ENCODE data around the gene ZFP92.
A peak's percentile ranks its signal among the peaks of the same experiment; 100 is the strongest.
"Not testable (repeated sequence)": the region's sequence is repeated elsewhere in the genome, so short reads cannot be mapped to it uniquely, and the experiment has no call there.

The ZFP92 gene

DNA sequence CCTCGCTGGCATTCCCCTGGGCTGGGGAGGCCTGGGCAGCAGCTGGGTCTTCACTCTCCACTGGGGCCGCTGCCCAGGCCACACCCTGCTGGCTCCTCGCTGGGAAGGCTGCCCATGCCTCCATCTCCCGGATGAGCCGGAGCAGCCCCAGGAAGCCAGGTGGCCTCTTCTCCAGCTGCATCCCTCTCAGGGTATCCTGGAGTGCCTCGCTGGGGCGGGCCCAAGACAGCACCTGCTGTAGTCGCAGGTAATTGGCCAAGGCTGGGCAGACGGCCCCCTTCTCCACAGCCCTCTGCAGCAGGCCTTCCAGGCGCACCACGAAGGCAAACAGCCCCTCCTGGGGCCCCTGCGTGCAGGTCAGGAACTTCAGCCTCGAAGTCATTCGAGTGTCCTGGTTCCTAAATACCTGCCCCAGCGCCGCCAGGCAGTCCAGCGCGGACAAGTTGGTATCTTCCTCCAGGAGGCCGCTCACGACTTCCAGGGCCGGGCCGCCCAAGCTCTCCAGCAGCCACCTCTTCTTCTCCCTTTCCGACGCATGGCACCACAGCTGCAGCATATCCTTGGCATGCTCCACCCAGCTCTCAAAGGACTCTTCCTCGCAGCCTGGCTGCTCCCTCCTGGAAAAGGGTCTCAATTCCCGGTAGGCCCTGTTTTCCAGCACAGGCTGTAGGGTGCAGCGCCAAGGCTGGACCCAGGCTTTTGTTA, 13.9 kb upstream of the ZFP92 start:
- no peak overlapping the region for H3K27ac Mint-ChIP-seq
- no peaks in the 10 kb centered on the region for H3K9me3 Mint-ChIP-seq
- no peaks in the 10 kb centered on the region for H3K4me1 Mint-ChIP-seq
- H3K4me3 Mint-ChIP-seq, result no peak overlapping the region
- H3K36me3 Mint-ChIP-seq, result no peaks in the 10 kb centered on the region
- no peaks in the 10 kb centered on the region for H3K27me3 Mint-ChIP-seq
- no peak for ATAC-seq

DNA sequence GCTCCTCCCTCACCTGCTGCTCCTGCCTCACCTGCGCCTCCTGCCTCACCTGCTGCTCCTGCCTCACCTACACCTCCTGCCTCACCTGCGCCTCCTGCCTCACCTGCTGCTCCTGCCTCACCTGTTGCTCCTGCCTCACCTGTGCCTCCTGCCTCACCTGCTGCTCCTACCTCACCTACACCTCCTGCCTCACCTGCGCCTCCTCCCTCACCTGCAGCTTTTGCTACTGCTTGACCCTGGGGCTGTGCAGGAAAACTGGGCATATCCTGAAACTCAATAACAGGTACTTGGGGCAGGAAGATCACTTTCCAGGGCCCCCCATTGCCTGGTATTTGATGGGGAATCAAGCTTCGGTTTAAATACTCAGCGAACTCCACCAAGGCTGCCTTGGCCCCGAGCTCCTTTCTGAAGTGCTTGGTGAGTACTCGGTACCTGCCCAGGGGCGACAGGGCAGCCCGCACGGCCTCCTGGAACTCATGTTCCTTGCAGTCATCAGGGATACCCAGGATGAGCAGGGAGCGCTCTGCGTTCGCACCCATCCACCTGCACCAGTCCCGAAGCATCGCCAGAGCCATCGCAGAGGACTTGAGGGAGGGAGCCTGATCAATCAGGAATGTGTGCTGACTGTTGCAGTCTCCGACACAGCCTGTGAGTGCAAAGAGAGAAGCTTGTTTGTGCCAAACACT, 12.9 kb upstream of the ZFP92 start:
- Mint-ChIP-seq H3K36me3 (no peaks in the 10 kb centered on the region), H3K27ac (no peak overlapping the region)
- no peak for ATAC-seq

DNA sequence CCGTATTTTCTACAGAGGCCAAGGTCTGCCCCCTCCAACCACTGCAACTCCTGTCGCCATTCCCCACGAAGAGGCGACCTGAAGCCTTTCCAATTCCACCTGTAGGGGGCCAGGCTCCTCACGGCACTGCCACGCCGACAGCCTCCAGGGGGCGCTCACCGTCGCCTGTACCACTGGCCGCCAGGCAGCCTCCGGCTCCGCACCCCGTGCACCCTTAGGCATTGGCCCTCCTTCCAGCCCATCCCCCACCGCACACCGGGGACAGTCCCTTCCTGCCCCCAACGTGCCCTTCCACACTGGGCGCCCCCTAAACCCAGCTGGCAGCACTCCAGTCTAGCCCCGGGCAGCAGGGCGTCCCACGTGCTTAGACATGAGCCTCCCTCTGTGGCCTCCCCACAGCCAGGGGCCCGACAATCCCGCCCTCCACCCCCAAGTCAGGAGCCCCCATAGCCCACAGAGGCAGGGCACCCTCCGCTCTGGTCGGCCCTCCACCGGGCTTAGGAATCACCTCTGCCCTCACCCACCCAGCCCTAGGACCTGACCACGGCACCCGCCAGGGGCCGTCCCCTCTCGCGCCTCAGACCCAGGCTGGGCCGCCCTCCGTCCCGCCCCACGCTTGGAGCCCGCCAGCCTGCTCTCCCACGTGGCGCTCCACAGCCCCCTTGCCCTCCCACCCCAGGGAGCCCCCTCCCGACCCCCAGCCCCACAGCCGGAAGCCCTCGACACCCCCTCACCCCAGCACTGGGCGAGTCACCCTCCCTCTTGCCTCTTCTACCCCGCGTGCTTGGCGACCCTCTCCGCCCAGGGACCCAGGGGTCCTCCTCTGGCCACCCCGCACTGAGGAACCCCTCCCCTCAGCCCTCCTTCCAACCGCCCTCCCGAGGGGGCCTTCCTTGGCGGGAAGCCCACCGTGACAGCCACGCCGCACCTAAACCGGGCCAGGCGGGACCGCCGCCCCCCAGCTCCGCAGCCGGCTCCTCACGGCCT, 10.8 kb upstream of the ZFP92 start:
- Mint-ChIP-seq H3K27me3 (no peaks in the 10 kb centered on the region), H3K36me3 (no peaks in the 10 kb centered on the region), H3K4me1 (no peaks in the 10 kb centered on the region), H3K4me3 (peak overlapping the region; percentile 7), H3K9me3 (no peaks in the 10 kb centered on the region), H3K27ac (no peak overlapping the region)
- ATAC-seq, result peak; percentile 57

More for the DNA sequence above, 12.9 kb upstream of the ZFP92 start:
- Mint-ChIP-seq H3K4me3 (no peak overlapping the region), H3K27me3 (no peaks in the 10 kb centered on the region), H3K9me3 (no peaks in the 10 kb centered on the region), H3K4me1 (no peaks in the 10 kb centered on the region)

DNA sequence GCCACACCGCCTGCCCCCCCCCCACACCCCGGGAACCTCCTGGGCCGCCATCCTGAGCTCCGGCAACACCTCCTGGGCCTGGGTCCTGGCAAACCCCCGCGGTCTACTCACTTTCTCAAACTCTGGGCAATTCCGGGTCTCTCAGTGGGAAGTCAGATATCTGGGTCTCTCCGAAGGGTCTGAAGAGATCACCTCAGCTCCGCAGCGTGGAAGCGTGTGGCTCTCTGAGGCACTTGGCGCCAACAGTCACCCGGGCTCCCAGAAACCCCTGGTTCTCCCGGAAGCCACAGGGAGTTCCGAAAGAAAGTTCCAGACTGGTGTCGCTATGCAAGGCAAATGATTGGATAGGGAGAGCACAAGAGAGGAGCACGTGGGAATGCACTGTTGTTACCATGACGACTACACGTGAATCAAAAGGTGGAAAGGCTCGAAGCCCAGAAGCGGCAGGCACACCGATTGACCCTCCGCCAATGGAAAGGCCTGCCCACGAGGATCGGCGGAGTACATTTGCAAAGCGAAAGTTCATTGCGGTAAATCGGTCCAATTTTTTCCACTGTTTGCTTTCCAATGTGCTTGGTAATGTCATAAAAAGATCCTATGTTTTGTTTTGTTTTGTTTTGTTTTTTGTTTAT, 10.0 kb upstream of the ZFP92 start, which contains the start of gene PNMA6E:
TSS of gene PNMA6E (minus strand) at position 218 of the 632 bp plus-strand sequence. CDS start 2,501 bp downstream, outside the sequence.
- H3K27ac Mint-ChIP-seq, result no peak within 1 kb of the TSS
- H3K27me3 Mint-ChIP-seq, result no peaks in the 10 kb centered on the region
- ATAC-seq, result no peak
- H3K9me3 Mint-ChIP-seq, result no peaks in the 10 kb centered on the region
- H3K36me3 Mint-ChIP-seq, result no peaks in the 10 kb centered on the region
- no peak within 1 kb of the TSS for H3K4me3 Mint-ChIP-seq
- H3K4me1 Mint-ChIP-seq, result no peaks in the 10 kb centered on the region

DNA sequence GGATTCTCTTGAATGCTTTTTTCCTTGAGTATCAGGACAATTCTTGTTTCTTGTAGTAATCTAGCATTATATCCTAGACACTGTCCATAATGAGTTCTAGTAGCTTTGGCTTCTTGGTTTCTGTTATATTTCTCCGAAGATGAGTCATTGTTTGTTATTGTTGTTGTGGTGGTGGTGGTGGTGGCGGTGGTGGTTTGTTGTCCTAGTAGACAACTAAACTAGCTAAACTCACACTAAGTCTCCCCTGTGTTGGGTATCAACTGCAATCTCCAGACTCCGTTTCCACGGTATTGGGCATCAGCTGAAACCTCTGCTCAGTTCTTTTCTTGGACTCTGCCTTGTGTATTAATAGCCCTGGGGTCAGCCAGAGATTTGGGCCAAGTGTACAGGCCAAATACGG, 6.9 kb upstream of the ZFP92 start:
- not testable (repeated sequence) for H3K4me3 Mint-ChIP-seq, ATAC-seq, H3K27me3 Mint-ChIP-seq, H3K9me3 Mint-ChIP-seq, H3K4me1 Mint-ChIP-seq, H3K36me3 Mint-ChIP-seq, H3K27ac Mint-ChIP-seq

DNA sequence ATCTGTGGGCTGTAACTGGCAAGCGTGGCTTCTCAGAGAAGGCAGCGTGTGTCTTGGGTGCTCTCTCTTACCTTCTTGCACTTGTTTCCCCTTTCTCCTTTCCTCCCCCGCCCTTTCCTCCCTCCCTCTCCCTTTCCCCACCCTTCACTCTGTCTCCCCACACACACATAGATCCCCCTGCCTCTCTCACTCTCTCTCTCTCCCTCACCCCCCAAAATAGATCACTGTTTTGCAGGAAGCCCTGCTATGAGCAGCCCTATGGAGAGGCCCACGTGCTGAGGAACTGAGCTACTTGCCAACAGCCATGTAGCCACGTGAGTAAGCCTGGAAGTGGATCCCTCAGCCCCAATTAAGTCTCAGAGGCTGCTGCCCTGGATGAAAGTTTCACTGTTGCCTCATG, 5.8 kb upstream of the ZFP92 start:
- Mint-ChIP-seq H3K36me3 (no peaks in the 10 kb centered on the region), H3K9me3 (no peaks in the 10 kb centered on the region), H3K4me1 (no peaks in the 10 kb centered on the region), H3K4me3 (no peak overlapping the region), H3K27ac (no peak overlapping the region), H3K27me3 (no peaks in the 10 kb centered on the region)
- ATAC-seq, result no peak

DNA sequence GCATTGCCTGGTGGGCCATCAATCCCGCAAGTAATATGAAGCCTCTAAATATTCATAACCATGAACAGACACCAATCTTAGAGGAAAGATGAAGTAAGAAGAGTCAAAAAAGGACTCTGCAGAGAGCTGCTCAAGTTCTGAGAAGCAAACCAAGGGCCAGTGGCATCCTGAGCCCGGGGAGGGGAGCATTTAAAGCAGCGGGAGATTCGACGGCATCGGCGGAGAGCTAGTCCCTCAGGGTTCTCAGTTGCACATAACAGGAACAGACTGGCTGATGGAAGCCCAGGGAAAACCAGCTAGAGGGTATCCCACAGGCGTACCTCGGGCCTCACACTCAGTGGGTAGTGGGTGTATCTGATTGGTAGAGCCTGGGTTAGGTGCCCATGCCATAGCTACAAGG, 5.3 kb upstream of the ZFP92 start:
- Mint-ChIP-seq H3K27me3 (no peaks in the 10 kb centered on the region), H3K27ac (no peak overlapping the region), H3K4me3 (no peak overlapping the region), H3K9me3 (no peaks in the 10 kb centered on the region), H3K36me3 (no peaks in the 10 kb centered on the region), H3K4me1 (peaks cover 4% of the 10 kb centered on the region)
- ATAC-seq, result no peak

DNA sequence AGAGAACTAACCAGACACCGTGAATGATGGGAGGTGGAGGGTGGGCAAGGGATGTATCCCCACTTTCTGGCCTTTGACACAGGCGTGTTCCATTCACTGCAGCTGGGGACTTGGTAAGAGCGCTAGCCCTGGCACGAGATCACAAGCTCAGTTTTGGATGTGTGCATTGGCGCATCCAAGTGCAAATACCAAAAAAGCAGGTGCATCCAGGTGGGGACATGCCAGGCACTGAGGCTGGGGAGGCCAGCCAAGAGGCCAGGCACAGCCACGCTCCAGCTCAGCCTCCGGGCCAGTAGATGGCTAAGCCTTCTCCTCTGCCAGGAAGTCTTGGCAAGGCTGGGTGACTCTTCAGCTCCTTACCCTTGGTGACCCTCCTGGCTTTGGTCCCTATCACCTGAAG, 4.4 kb upstream of the ZFP92 start:
- Mint-ChIP-seq H3K27ac (no peak overlapping the region), H3K4me1 (peaks cover 8% of the 10 kb centered on the region), H3K4me3 (no peak overlapping the region), H3K9me3 (no peaks in the 10 kb centered on the region), H3K36me3 (no peaks in the 10 kb centered on the region), H3K27me3 (no peaks in the 10 kb centered on the region)
- ATAC-seq, result no peak

DNA sequence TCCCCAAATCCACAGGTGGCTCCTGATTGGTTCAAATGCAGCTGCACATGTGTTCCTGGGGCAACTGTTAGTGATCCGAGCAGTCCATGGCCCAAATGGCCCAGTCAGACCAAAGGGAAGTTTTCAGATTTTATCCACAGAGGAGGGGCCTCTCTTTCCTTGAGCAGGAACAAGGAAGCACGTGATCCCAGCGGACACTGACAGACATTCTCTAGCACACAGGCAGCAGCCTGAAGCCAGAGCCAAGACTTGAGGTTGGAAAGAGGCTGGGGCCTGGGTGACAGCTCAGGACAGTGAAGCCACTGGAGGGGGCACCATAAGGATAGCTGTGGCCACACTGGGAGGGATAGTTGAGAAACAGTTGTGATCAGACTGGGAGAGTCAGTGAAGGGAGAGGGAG, 3.5 kb upstream of the ZFP92 start:
- no peaks in the 10 kb centered on the region for H3K36me3 Mint-ChIP-seq
- peaks cover 15% of the 10 kb centered on the region for H3K4me1 Mint-ChIP-seq
- ATAC-seq, result no peak
- H3K27ac Mint-ChIP-seq, result no peak overlapping the region
- H3K4me3 Mint-ChIP-seq, result no peak overlapping the region
- H3K27me3 Mint-ChIP-seq, result no peaks in the 10 kb centered on the region
- H3K9me3 Mint-ChIP-seq, result no peaks in the 10 kb centered on the region

DNA sequence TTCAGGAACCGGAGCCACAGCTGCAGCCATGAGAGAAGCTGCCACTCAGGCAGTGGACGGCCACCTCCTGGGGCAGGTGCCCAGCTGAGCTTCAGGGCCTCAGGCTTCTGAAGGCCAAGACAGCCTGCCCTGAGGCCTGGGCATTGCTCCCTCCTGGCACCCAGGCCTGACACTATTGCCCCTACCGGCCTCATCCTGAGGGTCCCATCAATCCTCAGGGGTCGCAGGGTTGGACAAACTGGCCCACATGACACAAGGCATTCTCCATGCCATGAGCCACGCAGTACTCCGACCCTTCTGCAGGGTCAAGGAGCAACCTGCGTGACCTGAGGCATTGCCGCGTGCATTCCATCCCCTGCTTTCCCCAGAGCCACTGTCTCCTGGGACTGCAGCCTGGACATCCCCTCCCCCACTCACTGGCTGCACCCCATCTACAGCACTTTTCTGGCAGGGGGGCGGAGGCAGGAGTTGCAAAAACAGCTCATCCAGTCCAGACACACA, 3.0 kb upstream of the ZFP92 start:
- no peak overlapping the region for H3K27ac Mint-ChIP-seq
- no peaks in the 10 kb centered on the region for H3K27me3 Mint-ChIP-seq
- no peak for ATAC-seq
- H3K4me3 Mint-ChIP-seq, result no peak overlapping the region
- peaks cover 15% of the 10 kb centered on the region for H3K4me1 Mint-ChIP-seq
- H3K36me3 Mint-ChIP-seq, result no peaks in the 10 kb centered on the region
- no peaks in the 10 kb centered on the region for H3K9me3 Mint-ChIP-seq

DNA sequence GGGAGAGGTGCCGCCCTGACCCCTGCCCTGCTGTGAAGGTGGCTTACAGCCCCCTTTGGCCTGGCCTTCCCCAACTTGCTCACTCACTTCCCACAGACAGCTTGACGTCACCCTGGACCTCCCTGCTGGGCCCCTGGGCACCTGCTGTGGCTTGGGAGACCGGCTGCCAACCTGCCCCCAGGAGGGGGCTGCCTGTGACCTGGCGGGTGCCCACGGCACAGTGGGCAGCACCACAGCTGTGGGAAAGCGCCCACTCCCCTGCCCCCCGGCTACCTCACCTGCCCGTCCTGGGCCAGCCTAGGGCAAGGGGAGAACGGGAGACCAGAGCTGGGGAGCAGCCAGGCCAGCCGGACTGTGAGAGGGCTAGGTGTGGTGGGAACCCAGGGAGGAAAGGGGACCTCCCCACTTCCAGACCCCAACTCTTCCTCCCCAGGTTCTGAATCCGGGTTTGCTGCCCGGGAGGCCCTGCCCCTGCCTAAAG, 2.4 kb upstream of the ZFP92 start:
- Mint-ChIP-seq H3K4me3 (no peak overlapping the region), H3K27ac (no peak overlapping the region), H3K27me3 (no peaks in the 10 kb centered on the region), H3K9me3 (no peaks in the 10 kb centered on the region), H3K36me3 (no peaks in the 10 kb centered on the region), H3K4me1 (peaks cover 15% of the 10 kb centered on the region)
- no peak for ATAC-seq

DNA sequence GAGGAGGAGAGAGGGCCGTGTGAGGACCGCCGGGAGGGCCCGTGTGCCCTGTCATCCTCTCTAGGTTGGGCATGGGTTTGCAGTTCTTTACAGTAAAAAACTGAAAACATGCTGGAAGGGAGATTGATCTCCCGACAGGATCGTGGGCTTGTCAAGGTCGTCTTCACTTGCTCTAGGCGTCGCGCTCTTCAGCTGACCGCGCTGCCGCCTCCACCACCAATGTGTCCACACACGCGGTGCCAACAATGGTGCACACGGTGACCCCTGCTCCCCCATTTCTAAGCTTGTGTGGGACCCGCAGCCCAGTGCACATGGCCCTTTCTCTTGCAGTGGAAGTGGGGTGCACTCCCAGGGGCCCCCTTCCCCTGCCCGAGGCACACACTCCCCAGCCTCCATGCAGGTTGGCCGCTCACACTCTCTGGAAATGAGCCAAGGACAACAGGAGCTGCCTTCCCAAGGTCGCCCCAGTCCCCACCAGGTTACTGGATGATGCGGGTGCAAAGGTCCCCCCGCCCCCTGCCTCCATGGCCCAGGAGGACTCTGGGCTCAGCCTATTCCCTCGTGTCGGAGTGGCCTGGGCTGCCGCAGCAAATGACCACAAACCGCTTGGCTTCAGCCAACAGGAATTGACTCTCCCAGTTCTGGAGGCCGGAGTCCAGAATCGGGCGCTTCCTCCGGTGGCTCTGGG, 1.7 kb upstream of the ZFP92 start:
- peaks cover 15% of the 10 kb centered on the region for H3K4me1 Mint-ChIP-seq
- no peak overlapping the region for H3K27ac Mint-ChIP-seq
- no peak overlapping the region for H3K4me3 Mint-ChIP-seq
- no peak for ATAC-seq
- no peaks in the 10 kb centered on the region for H3K36me3 Mint-ChIP-seq
- no peaks in the 10 kb centered on the region for H3K9me3 Mint-ChIP-seq
- no peaks in the 10 kb centered on the region for H3K27me3 Mint-ChIP-seq

DNA sequence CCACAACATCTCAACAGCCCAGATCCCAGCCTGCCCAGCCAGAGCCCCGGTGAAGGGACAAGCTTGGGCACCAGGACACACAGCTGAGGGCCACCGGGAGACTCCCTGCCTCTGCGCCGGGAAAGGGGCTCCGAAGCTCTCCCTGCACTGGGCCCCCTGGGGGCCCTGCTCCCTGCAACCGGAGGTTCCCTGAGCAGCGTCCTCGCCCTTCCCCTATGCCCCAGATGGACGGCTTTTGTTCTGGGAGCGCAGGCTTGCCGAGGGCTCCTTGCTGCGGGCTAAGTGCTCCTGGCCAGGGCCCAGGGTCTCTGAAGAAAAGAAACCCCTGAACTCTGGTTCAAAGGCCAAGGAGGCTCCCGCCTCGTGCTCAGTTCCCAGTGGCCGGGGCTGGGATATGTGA, 899 bp upstream of the ZFP92 start:
- H3K27me3 Mint-ChIP-seq, result no peaks in the 10 kb centered on the region
- no peak overlapping the region for H3K27ac Mint-ChIP-seq
- no peaks in the 10 kb centered on the region for H3K9me3 Mint-ChIP-seq
- H3K4me3 Mint-ChIP-seq, result no peak overlapping the region
- ATAC-seq, result no peak
- peaks cover 15% of the 10 kb centered on the region for H3K4me1 Mint-ChIP-seq
- no peaks in the 10 kb centered on the region for H3K36me3 Mint-ChIP-seq

DNA sequence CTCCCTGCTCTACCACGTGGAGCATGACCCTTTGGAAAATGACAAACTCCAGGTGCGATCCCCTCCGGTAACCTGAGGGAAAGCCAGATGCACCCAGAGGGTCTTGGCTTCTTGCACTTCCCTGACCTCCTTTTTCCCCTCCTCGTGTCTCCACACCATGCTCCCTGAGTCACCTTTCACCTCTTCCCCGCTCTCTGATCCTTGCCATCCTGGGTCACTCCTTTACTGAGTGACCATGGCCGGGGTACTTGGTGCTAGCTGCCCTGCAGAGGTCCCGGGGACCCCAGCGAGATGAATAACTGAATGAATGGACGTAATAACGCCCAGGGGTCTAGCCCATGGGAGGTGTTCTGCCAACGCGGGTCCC, 401 bp upstream of the ZFP92 start:
- H3K36me3 Mint-ChIP-seq, result no peaks in the 10 kb centered on the region
- peaks cover 15% of the 10 kb centered on the region for H3K4me1 Mint-ChIP-seq
- H3K27ac Mint-ChIP-seq, result peak overlapping the region; percentile 80
- no peaks in the 10 kb centered on the region for H3K9me3 Mint-ChIP-seq
- H3K4me3 Mint-ChIP-seq, result peak overlapping the region; percentile 75
- H3K27me3 Mint-ChIP-seq, result no peaks in the 10 kb centered on the region
- ATAC-seq, result no peak
